ENCODE results near the gene WHAMM. TPM values are rescaled to one million over a fixed set of nuclear protein-coding genes. Genes with fewer than 3 reads are reported as not detected.

WHAMM gene
- total and polyA plus RNA-seq, 7 donors, result 9.9 to 30.8 (median 19.4) TPM

DNA sequence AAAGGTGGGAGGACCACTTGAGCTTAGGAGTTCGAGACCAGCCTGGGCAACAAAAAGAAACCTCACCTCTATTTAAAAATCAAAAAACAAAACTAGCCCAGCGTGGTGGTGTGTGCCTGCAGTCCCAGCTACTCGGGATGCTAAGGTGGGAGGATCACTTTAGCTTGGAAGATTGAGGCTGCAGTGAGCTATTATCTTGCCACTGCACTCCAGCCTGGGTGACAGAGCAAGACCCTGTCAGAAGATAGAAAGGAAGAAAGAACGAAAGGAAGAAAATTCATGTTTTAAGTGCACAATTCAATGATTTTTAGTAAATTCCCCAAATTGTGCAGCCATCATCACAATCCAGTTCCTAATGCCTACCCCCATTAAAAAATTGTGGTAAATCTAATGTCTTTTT, 11.3 kb upstream of the WHAMM start:
- Histone ChIP-seq H3K4me3 (no peak overlapping the region), H3K36me3 (ENCODE audit: insufficient read depth in 1 of 2, low read depth in 1 of 2) (peaks cover 0 to 28% of the 10 kb centered on the region in 2 donors), H3K9me3 (no peaks in the 10 kb centered on the region), H3K4me1 (peaks cover 42% of the 10 kb centered on the region), H3K27me3 (ENCODE audit: insufficient read depth in 3 of 3, low read length in 2 of 3) (no peaks in the 10 kb centered on the region), H3K27ac (peak overlapping the region; percentile 100)
- intact Hi-C loops (cut with DNase I), result no loop called here
- WGBS, 3 donors, result 70 to 79% (median 73%) methylated on average over 4 of the region's 4 CpGs
- DNase-seq (no peak), ATAC-seq (no peak)
- TF ChIP-seq, protein P1, sequence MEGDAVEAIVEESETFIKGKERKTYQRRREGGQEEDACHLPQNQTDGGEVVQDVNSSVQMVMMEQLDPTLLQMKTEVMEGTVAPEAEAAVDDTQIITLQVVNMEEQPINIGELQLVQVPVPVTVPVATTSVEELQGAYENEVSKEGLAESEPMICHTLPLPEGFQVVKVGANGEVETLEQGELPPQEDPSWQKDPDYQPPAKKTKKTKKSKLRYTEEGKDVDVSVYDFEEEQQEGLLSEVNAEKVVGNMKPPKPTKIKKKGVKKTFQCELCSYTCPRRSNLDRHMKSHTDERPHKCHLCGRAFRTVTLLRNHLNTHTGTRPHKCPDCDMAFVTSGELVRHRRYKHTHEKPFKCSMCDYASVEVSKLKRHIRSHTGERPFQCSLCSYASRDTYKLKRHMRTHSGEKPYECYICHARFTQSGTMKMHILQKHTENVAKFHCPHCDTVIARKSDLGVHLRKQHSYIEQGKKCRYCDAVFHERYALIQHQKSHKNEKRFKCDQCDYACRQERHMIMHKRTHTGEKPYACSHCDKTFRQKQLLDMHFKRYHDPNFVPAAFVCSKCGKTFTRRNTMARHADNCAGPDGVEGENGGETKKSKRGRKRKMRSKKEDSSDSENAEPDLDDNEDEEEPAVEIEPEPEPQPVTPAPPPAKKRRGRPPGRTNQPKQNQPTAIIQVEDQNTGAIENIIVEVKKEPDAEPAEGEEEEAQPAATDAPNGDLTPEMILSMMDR (IDR thresholded peaks at IDR 0.05), result no peak

DNA sequence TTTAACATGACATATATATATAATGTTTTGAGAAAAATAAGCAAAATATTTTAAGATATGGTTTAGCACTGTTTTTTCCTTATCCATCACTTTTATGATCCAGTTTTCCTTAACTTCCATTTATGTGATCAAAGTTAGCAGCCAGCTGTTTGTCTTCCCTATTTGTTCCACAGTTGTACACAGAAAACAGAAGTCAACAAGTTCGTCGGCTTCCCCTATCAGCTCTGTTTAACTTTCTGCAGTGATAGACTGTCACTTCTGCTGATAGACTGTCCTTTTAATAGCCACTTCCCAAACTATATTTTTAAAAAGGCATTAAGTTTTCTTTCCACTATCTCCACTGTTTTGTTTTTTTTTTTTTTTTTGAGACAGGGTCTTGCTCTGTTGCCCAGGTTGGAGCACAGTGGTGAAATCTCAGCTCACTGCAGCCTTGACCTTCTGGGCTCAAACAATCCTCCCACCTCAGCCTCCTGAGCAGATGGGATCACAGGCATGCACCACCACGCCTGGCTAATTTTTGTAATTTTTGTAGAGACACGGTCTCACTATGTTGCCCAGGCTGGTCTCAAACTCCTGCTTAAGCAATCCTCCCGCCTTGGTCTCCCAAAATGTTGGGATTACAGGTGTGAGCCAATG, 10.8 kb upstream of the WHAMM start:
- TF ChIP-seq, protein P1 (IDR thresholded peaks at IDR 0.05), result no peak
- intact Hi-C loops (cut with DNase I), result no loop called here
- no peak overlapping the region for H3K4me3 ChIP-seq

DNA sequence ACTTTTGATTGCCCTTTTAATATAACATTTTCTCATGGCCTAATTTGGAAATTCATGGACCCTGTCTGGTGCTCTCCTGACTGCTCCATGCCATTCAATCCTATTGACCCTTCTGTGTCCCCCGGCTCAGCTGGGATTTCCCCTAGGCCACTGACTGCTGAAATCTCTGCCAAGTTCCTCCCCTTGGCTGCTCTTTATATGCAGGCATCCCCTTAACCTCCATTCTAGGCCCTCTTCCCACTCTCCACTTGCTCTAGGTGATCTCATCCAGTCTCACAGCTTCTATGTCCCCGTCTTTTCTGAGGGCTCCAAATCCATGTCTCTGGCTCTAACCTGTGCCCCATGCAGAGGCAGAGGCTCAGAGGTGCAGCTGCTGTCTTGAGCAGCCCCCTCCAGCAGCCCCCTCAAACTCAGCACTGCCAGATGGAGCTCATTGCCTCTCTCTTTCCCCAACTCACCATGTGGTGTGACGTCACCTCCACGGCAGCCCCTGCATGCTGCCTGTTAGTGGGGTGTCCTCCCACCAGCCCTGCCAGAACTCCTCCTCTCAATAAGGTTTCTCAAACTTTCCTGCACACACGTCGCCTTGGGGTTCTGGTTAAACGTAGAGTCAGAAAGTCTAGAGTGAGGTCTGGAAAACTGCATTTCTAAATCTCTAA, 10.1 kb upstream of the WHAMM start:
- Histone ChIP-seq H3K27me3 (ENCODE audit: insufficient read depth in 3 of 3, low read length in 2 of 3) (no peaks in the 10 kb centered on the region), H3K27ac (peak overlapping the region; percentile 100), H3K4me1 (peaks cover 51% of the 10 kb centered on the region), H3K9me3 (no peaks in the 10 kb centered on the region), H3K36me3 (ENCODE audit: insufficient read depth in 1 of 2, low read depth in 1 of 2) (peaks cover 0 to 28% of the 10 kb centered on the region in 2 donors), H3K4me3 (no peak overlapping the region)
- WGBS, 3 donors, result 30 to 38% (median 31%) methylated on average over 7 of the region's 7 CpGs
- intact Hi-C loops (cut with DNase I), result no loop called here
- peak; percentile 37 to 76 (median 58) for ATAC-seq
- DNase-seq, result no peak
- TF ChIP-seq, protein P1 (IDR thresholded peaks at IDR 0.05), result no peak

More for the DNA sequence above, 10.8 kb upstream of the WHAMM start:
- Histone ChIP-seq H3K9me3 (no peaks in the 10 kb centered on the region), H3K4me1 (peaks cover 46% of the 10 kb centered on the region), H3K27me3 (ENCODE audit: insufficient read depth in 3 of 3, low read length in 2 of 3) (no peaks in the 10 kb centered on the region), H3K27ac (peak overlapping the region; percentile 100), H3K36me3 (ENCODE audit: insufficient read depth in 1 of 2, low read depth in 1 of 2) (peaks cover 0 to 28% of the 10 kb centered on the region in 2 donors)
- no peak for DNase-seq
- WGBS, 3 donors, result 28 to 56% (median 34%) methylated on average over 5 of the region's 5 CpGs
- ATAC-seq, result no peak

DNA sequence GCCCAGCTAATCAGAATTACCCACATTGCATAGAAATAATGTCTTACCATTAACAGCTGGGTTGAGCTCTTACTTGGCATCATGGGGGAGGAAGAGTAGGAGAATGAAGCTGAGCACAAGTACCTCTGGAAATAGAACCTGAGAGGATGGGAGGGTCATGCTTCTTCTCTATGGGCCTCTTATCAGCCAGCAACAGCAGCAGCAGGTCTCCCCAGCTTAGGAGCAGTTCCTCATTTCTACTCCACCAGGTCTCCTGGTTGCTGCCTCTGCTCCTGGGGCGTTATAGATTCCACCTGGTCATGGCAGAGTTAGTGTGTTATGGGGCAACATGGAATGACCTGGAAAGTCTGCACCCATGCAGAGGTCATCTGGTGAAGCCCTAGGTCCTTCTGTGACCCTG, 6.9 kb upstream of the WHAMM start:
- no peaks in the 10 kb centered on the region for H3K9me3 ChIP-seq
- DNase-seq (no peak), ATAC-seq (no peak)
- H3K4me1 ChIP-seq, result peaks cover 62% of the 10 kb centered on the region
- no peaks in the 10 kb centered on the region for H3K27me3 ChIP-seq (ENCODE audit: insufficient read depth in 3 of 3, low read length in 2 of 3)
- H3K27ac ChIP-seq, result peak overlapping the region; percentile 100
- peaks cover 0 to 12% of the 10 kb centered on the region in 2 donors for H3K36me3 ChIP-seq (ENCODE audit: insufficient read depth in 1 of 2, low read depth in 1 of 2)
- 43 to 61% (median 46%) methylated on average over 1 of the region's 1 CpG for WGBS, 3 donors
- peak overlapping the region; percentile 68 for H3K4me3 ChIP-seq
- TF ChIP-seq, protein P1 (IDR thresholded peaks at IDR 0.05), result no peak
- intact Hi-C loops (cut with DNase I), result loop anchor here (2.0 to 5.0 kb wide), 2 partner anchors 34 to 35 kb away; no protein-coding TSS in a partner anchor

Measured in psoas muscle (tissue), 8 donors.